Kasumi-1 (cell line): ENCODE data around the gene MON1A.
A peak's percentile ranks its signal among the peaks of the same experiment; 100 is the strongest.
"Not testable (repeated sequence)": the region's sequence is repeated elsewhere in the genome, so short reads cannot be mapped to it uniquely, and the experiment has no call there.

ENCODE experiments used
- DNase-seq, 2 experiments: peaks; one replicate each; lab custom pipeline; 2025; lab: John Stamatoyannopoulos, UW

MON1A gene, protein sequence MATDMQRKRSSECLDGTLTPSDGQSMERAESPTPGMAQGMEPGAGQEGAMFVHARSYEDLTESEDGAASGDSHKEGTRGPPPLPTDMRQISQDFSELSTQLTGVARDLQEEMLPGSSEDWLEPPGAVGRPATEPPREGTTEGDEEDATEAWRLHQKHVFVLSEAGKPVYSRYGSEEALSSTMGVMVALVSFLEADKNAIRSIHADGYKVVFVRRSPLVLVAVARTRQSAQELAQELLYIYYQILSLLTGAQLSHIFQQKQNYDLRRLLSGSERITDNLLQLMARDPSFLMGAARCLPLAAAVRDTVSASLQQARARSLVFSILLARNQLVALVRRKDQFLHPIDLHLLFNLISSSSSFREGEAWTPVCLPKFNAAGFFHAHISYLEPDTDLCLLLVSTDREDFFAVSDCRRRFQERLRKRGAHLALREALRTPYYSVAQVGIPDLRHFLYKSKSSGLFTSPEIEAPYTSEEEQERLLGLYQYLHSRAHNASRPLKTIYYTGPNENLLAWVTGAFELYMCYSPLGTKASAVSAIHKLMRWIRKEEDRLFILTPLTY

GRCh38 chr3:49929291-49930167 lies at the start of gene MON1A:
Gene MON1A (minus strand): TSS chr3:49929811. CDS start chr3:49913346, 16,465 bp downstream.
- DNase-seq: peak; percentile 80 to 83

GRCh38 chr3:49976942-49977341 lies 47.3 kb upstream of the MON1A start:
- no peak for DNase-seq

DNA sequence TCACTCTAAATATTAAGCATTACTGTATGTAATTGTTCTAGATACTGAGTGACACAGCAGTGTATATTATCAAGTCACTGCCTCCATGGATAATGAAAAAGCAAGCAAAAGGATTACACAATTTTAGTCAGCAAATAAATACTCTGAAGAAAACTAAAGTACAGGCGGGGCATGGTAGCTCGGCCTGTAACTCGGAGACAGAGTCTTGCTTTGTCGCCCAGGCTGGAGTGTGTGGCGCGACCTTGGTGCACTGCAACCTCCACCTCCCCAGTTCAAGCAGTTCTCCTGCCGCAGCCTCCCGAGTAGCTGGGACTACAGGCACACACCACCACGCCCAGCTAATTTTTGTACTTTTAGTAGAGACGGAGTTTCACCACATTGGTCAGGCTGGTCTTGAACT lies 43.0 kb upstream of the MON1A start:
- no peak for DNase-seq

GRCh38 chr3:49968346-49968745 lies 38.7 kb upstream of the MON1A start:
- no peak for DNase-seq

- no peak for DNase-seq
These were observed 37.7 kb upstream of the MON1A start for GRCh38 chr3:49967291-49967690.

DNA sequence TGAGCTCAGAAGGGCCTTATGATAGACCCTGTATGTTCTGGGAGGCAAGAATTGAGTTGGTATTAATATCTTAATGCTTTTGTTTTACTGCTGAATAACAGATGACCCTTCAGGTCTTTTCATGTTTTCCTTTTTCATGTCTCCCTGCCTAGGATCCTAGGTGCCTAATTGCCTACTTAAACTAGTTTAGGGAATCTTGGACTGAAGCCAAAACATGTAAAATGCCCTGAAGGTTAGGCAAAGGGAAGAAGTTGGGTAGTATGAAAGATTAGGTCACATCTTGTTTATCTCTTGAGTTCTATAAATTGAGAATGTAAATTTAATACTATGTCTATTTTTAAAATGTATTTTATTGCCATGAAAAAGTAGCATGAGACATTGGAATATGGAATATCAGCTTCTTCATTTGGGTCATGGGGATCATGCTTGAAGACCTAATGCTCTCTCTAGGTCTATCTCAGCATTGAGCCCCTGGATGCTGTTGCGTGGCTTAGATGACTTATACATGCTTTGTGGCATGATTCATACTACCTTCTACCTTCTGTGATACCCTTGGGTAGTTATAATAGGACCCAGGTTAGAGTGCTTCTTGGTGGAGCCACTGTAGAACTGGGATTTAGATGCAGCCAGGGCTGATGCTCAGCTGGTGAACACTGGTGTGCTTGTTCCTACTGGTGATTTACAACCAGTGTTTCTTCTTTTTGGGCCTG lies 36.8 kb upstream of the MON1A start:
- DNase-seq: no peak

- DNase-seq: no peak
These were observed 26.0 kb upstream of the MON1A start for GRCh38 chr3:49955636-49956035.

GRCh38 chr3:49952924-49953323 lies 23.3 kb upstream of the MON1A start:
- no peak for DNase-seq

- DNase-seq: peak in 1 of 2 experiments; percentile 13
These were observed 13.0 kb upstream of the MON1A start for GRCh38 chr3:49942651-49943050.

DNA sequence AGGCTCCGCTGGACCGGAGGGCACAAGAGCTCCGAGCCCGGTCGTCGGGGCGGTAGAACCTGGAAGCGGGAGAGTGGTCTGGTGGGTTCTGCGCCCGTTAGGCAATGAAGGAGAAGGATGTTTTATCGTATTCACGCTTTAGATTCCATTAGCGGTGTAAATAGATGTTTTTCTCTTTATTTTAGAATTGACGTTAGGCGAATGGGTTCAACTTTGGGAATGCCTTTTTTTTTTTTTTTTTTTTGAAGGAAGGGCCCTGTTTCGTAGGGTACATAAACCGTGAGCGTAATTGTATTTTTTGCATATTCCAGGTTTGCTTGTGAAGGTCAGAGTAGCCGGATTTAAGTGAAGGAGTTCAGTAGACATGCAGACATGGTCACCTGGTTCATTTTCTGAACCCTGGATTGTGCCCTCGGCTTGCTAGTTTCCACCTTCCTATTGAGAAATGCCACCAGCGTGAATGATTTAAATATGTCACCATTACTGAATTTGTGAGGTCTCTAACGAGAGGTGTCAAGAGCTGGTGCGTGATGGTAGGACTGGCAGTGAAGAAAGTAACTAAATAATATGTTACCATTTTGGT lies 11.1 kb upstream of the MON1A start:
- no peak for DNase-seq

DNA sequence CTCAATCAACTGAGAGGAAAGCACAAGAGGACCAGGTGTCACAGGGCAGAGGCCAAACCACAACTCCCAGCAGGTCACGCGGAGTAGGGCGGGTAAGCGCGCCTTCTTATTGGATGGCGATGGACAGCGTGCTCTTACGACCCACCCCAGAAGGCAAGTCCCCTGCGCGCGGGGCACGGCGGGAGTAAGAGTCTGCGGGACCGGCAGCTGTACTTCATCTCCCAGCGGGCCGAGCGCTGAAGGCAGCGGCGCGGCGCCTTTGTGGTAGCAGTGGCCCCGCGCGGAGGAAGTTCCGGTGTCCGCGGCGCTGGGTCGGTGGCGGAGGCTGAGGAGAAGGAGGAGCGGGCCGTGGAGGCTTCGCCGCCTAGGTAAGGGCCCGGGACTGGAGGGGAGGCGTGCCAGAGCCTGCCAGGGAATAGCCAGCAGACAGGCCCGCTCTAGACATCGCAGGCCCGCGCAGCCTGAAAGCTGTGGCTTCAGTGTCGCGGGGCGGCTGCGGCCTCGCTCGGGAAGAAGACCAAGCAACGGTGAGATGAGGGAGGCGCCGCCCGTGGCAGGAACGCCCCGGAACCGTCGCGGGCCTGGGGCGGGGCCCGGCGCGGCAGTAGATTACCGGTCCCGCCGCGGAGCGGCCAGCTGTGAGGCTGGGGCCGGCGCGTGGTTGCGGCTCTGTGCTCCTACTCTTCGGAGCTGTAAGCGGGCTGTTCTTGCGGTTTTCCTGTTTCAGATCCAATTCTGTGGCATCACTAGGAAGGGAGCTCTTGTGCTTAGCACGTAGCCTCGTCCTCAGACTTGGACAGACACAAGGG lies 10.5 kb upstream of the MON1A start, which contains the start of gene RBM6:
Gene RBM6 (plus strand): TSS at position 293 of the 809 bp plus-strand sequence. CDS start 22,492 bp downstream, outside the sequence.
- peak; percentile 99 for DNase-seq

GRCh38 chr3:49937090-49937489 lies 7.5 kb upstream of the MON1A start:
- no peak for DNase-seq

DNA sequence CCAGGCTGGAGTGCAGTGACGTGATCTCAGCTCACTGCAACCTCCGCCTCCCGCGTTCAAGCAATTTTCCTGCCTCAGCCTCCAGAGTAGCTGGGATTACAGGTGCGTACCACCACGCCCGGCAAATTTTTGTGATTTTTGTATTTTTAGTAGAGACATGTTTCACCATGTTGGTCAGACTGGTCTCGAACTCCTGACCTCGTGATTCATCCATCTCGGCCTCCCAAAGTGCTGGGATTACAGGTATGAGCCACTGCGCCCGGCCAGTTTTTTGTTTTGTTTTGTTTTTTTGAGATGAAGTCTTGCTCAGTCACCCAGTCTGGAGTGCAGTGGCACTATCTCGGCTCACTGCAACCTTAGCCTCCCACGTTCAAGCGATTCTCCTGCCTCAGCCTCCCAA lies 2.7 kb upstream of the MON1A start:
- not testable (repeated sequence) for DNase-seq

GRCh38 chr3:49930922-49931321 lies 1.3 kb upstream of the MON1A start:
- DNase-seq: peak; percentile 45 to 59

- peak; percentile 64 to 73 for DNase-seq
These were observed 618 bp upstream of the MON1A start for GRCh38 chr3:49930168-49930690.

DNA sequence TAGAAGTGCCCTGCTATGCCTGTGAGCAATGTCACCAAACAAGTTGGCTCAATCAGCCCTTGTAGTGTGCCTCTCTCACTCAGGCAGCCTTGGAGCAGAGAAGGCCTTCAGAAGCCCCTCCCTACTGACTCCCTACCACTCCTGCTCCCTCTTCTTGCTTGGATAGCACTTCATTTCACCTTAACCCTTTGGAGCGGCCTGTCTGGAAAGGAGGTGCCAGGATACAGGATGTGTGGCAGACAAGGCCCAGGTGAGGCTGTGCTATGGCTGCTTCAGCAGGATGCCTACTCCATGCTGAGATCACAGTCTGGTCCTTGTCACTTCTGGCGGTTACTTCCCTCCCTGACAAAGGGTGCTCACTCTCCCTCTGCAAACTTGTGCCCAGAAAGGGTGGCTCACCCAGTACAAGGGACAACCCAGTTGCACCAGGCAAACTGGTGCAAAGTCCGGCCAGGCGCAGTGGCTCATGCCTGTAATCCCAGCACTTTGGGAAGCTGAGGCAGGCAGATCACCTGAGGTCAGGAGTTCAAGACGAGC lies 1.1 kb downstream of the MON1A start:
- no peak for DNase-seq

GRCh38 chr3:49927798-49928197 lies 1.8 kb downstream of the MON1A start:
- DNase-seq: no peak

- DNase-seq: no peak
These were observed 3.4 kb downstream of the MON1A start for GRCh38 chr3:49926117-49926728.

- no peak for DNase-seq
These were observed 4.1 kb downstream of the MON1A start for GRCh38 chr3:49925485-49925884.

GRCh38 chr3:49924683-49925082 lies 4.9 kb downstream of the MON1A start:
- no peak for DNase-seq
